T1000 (cell line): ENCODE data around the gene GRP.

Experiments used
- DNase-seq: peaks from one replicate; lab custom pipeline; 2025; ENCODE audit warnings: mixed read lengths; lab: John Stamatoyannopoulos, UW

Gene GRP

GRCh38 chr18:59219672-59220163 lies at the start of gene GRP:
Gene GRP (plus strand): TSS chr18:59220158. CDS start chr18:59220266, 108 bp downstream.
- no peak for DNase-seq

- DNase-seq: no peak
These were observed 47.2 kb upstream of the GRP start for GRCh38 chr18:59172664-59173249.

- no peak for DNase-seq
These were observed 42.5 kb upstream of the GRP start for GRCh38 chr18:59177485-59177884.

- no peak for DNase-seq
These were observed 39.7 kb upstream of the GRP start for GRCh38 chr18:59180150-59180845.

DNA sequence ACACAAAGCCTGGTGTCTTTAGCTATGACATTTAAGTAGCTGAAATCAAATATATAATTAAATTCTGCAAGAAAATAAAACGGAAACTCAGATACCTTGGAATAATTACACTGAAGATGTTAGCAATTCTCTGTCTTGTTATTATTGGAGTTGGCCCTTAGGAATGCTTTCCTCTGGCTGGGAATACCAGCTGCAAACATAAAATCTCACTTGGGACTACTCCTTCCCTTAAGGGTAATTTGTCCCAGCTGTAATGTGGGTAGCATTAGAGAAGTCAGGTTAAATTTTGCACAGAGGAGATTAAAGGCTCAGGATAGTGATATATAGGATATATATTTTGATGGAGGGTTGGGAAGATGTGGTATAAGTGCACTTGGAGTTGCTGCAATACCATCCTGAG lies 37.3 kb upstream of the GRP start:
- DNase-seq: no peak

- no peak for DNase-seq
These were observed 30.9 kb upstream of the GRP start for GRCh38 chr18:59189008-59189407.

GRCh38 chr18:59189746-59190145 lies 30.2 kb upstream of the GRP start:
- no peak for DNase-seq

- no peak for DNase-seq
These were observed 23.7 kb upstream of the GRP start for GRCh38 chr18:59196161-59196725.

DNA sequence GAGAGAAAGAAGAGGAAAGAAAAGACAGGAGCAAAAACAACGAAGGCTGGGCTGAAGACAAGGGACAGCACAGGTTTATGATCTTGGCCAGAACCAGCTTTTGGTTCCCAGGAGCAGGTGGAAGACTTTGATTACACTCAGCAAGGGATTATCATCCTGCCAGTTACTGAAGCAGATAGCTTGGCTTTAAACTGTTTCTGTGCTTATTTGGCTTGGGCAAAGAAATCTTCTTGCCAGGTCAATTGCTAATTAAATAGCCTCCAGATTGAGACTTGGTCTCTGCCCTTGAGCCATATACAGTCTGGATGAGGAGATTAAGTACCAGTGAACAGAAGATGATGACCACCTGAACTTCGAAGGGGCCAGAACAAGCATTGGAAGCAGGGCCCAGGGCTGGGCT lies 22.3 kb upstream of the GRP start:
- DNase-seq: no peak

DNA sequence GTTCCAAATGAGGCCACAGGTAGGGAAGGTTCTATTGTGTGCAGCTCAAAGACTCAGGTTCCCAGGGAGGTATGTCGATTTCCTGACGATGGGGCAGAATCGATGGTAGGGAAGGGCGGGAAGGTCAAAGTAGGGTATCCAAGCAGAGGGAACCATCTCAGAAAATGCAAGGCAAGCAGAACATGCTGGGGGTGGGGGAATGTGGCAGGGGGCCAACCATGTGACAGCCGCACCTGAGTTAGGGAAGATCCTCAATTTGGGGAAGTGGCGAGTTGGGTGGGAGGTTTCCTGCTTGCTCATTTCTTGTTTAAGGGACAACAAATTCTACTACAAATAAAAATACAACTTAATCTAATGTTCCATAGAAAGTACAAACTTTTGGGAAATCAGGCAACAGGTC lies 21.7 kb upstream of the GRP start:
- no peak for DNase-seq

DNA sequence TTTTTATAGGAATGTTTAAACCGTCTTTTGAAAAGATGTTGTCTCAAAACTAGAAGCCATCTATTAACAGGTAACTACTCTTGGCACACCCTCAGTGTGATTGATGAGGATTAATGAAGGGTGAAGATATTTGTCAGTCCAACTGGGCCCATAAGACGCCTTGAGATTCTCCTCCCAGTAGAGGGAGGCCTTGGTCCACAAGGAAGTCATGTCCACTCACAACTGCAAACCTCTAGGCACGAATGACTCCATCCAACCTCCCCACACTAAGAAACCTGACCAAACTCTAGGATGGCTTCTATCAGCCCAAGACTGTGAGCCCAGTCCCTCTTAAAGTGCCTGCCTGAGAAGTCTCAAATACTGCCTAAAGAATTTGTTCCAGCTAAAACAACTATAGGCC lies 19.2 kb upstream of the GRP start:
- no peak for DNase-seq

DNA sequence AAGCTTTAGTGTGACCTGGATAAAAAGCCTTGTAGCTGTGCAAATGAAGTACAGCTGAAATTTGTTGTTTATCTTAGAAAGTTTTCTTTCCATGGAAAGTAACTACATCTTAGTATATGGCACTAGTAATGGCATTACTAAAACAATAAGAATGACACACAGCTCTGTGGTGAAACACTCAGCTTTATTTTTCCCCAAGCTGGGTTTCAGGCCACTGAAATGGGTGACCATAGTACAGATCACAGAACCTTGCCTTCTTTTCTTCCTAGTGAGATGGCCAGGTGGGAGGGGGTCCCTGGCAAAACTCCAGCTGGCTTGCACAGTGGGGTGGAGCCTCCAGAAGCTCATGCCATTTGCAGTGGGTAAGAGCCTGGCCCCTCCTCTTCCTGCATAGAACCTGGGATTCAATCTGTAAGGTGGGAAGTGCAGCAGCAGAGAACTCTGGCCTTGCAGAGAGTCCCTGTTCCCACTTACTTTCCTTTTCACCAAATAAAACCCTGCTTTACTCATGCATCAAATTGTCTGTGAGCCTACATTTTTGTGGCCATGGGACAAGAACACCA lies 17.6 kb upstream of the GRP start:
- DNase-seq: no peak

GRCh38 chr18:59207506-59207905 lies 12.5 kb upstream of the GRP start:
- no peak for DNase-seq

DNA sequence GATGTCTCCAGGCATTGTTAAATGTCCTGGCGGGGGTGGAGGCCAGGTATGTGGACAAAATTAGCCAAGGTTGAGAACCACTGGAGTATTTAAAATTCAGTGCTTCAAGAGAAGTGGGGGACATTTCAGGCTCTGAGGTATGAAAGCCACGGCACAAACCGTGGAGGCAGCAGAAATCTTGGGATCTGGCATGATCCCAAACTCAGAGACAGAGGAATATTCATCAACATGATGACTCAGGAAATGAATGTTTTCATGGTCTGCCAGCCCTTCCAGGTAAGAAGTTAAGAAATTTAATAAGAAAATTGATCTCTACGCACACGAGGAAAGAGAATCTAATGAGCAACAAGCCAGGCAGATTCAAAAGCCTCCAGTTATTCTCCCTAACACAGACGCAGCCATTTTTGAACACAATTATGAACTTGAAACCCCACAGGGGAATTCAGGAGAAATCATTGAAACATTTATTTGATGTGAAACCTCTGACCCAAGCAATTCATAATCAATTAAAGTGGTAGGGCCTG lies 11.3 kb upstream of the GRP start:
- no peak for DNase-seq

DNA sequence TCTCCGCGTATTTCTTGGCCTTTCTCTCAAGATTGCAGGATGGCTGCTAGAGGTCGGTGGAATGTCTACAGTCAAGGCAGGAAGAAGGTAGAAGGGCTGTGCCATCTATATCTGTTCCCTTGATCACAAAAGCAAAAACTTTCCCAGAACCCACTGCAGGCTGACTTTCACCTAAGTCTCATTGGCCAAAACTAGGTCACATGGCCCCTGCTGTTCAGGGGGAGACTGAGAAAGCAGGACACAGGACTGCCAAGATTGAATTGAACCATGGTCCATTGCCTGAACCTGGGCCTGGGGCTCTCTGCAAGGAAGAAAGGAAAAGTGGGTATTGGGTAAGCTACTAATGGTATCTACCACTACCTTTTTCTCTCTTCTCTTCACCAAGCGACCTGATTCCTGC lies 9.7 kb upstream of the GRP start:
- no peak for DNase-seq

DNA sequence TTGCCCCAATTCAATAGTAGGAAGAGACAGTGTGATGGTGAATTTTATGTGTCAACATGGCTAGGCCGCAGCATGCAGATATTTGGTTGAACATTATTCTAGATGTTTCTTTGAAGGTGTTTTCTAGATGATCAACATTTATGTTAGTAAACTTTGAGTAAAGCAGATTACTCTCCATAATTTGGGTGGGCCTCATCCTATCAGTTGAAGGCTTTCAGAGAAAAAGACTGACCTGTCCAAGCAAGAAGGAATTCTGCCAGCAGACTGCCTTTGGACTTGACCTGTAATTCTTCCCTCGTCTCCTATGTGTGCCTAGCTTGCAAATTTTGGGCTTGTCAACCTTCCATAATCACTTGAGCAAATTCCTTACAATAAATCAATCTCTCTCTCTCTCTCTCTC lies 8.3 kb upstream of the GRP start:
- DNase-seq: no peak

- no peak for DNase-seq
These were observed 1.9 kb upstream of the GRP start for GRCh38 chr18:59218018-59218417.

GRCh38 chr18:59220164-59220783 lies 316 bp downstream of the GRP start:
- no peak for DNase-seq

GRCh38 chr18:59220784-59221765 lies 1.1 kb downstream of the GRP start:
- no peak for DNase-seq

DNA sequence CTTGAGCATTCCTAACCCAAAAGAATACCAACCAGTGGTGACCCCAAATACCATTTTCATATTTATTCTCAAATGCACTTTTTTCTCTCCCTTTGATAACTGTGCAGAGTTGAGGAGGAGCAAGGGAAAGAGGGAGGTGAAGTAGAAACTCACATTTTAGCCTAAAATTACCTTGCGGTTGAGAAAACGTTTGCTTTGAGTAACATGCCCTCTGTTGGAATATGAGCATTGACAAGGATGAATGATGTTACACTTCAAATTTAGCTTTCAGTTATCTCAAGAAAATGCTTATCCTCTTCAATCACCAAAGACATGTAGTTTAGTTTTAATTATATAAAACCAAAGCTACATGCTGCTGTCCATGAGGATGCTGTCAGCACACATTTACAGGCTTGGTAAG lies 2.4 kb downstream of the GRP start:
- DNase-seq: no peak

DNA sequence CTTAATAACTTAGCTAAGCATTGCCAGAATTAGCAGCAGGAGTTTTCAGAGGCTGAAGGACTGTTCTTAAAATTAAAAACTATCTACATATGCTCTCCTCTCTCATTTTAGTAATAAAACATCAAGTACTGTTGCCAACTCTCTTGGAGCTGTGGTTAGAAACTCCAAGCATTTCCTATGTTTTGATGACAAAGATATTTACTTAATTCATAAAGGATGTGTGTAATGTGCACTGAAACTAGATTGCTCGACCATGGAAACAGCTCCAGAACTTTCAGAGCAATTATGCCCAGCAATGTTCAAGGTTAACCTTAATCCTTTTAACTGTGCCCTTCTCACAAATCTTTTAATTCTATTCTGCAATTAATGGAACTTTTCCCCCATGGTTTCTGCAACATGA lies 8.4 kb downstream of the GRP start:
- DNase-seq: no peak
